Loucy (cell line): ENCODE data around the gene SBK3.
"Not testable (repeated sequence)": the region's sequence is repeated elsewhere in the genome, so short reads cannot be mapped to it uniquely, and the experiment has no call there.

ENCODE experiments used
- H2AFZ ChIP-seq: fragments of 200-600 bp; sonication (generic); 2 replicates; pipeline ENCODE4 v1.6.0; 2016; ENCODE audit warnings: antibody characterized with exemption, mild to moderate bottlenecking, low read length, moderate library complexity
- H3F3A ChIP-seq: fragments of 200-600 bp; 2 replicates; pipeline ENCODE4 v1.6.0; 2016; ENCODE audit warnings: antibody characterized with exemption, low read depth, mild to moderate bottlenecking
- H3K27me3 ChIP-seq: fragments of 200-600 bp; sonication (generic); 2 replicates; pipeline ENCODE4 v1.6.1; 2014; ENCODE audit warnings: low read length, mild to moderate bottlenecking; ENCODE audit not compliant: insufficient read depth, poor library complexity, severe bottlenecking
- H3K36me3 ChIP-seq: fragments of 200-600 bp; sonication (generic); 2 replicates; pipeline ENCODE4 v1.6.1; 2016; ENCODE audit warnings: low read length; ENCODE audit not compliant: insufficient read depth
- H3K4me1 ChIP-seq: fragments of 200-600 bp; sonication (generic); 2 replicates; pipeline ENCODE4 v1.5.1; 2014; ENCODE audit warnings: low read length, mild to moderate bottlenecking; ENCODE audit not compliant: insufficient read depth, poor library complexity, severe bottlenecking
- H3K4me2 ChIP-seq: fragments of 200-600 bp; sonication (generic); 2 replicates; pipeline ENCODE4 v1.6.0; 2014; ENCODE audit warnings: antibody characterized with exemption, low read length, low read depth, mild to moderate bottlenecking; ENCODE audit not compliant: poor library complexity, severe bottlenecking
- H3K4me3 ChIP-seq: fragments of 200-600 bp; sonication (generic); 2 replicates; pipeline ENCODE4 v1.5.1; 2014; ENCODE audit warnings: low read length, mild to moderate bottlenecking, mixed read lengths; ENCODE audit not compliant: poor library complexity, severe bottlenecking
- H3K79me2 ChIP-seq: fragments of 200-600 bp; sonication (generic); 2 replicates; pipeline ENCODE4 v1.6.1; 2014; ENCODE audit warnings: low read length; ENCODE audit not compliant: insufficient read depth
- H3K9ac ChIP-seq: fragments of 200-600 bp; sonication (generic); 2 replicates; pipeline ENCODE4 v1.6.0; 2014; ENCODE audit warnings: mild to moderate bottlenecking, low read depth, low read length, moderate library complexity; ENCODE audit not compliant: poor library complexity, severe bottlenecking
- H3K9me2 ChIP-seq: fragments of 200-600 bp; sonication (generic); replicated peaks from 2 replicates; pipeline ENCODE4 v1.6.1; 2016; ENCODE audit warnings: low read depth, low read length, mixed read lengths
- H3K9me3 ChIP-seq: fragments of 200-600 bp; sonication (generic); 2 replicates; pipeline ENCODE4 v1.6.1; 2014; ENCODE audit warnings: mild to moderate bottlenecking, antibody characterized with exemption, low read length, low read depth; ENCODE audit not compliant: insufficient read depth
- H4K20me1 ChIP-seq: fragments of 200-600 bp; sonication (generic); 2 replicates; pipeline ENCODE4 v1.6.0; 2014; ENCODE audit warnings: antibody characterized with exemption, low read length, mild to moderate bottlenecking; ENCODE audit not compliant: insufficient read depth, poor library complexity, severe bottlenecking
- CTCF ChIP-seq: fragments of 200-600 bp; sonication (generic); conservative IDR thresholded peaks from 2 replicates; pipeline ENCODE4 v1.5.1; 2014; ENCODE audit warnings: mild to moderate bottlenecking, antibody characterized with exemption, low read length
- EZH2phosphoT487 ChIP-seq: fragments of 200-600 bp; IDR thresholded peaks from 2 replicates; pipeline ENCODE4 v1.6.1; 2018; ENCODE audit warnings: antibody characterized with exemption, mild to moderate bottlenecking, moderate library complexity, borderline replicate concordance

SBK3 gene

DNA sequence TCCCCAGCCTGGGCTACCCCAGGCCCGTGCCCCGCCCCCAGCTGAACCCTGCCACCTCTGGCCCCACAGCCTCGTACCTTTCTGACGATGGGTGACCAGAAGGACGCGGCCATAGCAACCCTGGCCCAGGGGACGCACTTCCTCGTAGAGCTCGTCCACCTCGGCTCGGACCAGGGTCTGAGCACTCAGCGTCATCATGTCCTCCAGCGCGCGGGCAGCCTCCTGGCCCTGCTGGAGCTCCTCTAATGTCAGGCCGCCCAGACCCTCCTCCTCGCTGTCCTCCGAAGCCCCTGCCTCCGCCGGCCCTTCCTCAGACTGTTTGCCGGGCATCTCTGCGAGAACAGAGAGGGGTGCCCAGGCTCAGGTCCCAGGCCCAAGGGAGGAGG, 9.4 kb downstream of the SBK3 start:
- Histone ChIP-seq H3K79me2 (no peaks in the 10 kb centered on the region), H3K27me3 (no peaks in the 10 kb centered on the region), H4K20me1 (no peaks in the 10 kb centered on the region), H3K4me1 (no peaks in the 10 kb centered on the region), H3K4me2 (no peak overlapping the region), H3F3A (no peaks in the 10 kb centered on the region), H3K36me3 (no peaks in the 10 kb centered on the region), H3K9me2 (no peaks in the 10 kb centered on the region), H2AFZ (no peak overlapping the region), H3K4me3 (no peak overlapping the region), H3K9ac (no peak overlapping the region), H3K9me3 (no peaks in the 10 kb centered on the region)
- TF ChIP-seq CTCF (no peak), EZH2phosphoT487 (no peak)

GRCh38 chr19:55535173-55535964, 10.0 kb downstream of the SBK3 start:
- Histone ChIP-seq H3K27me3 (no peaks in the 10 kb centered on the region), H2AFZ (no peak overlapping the region), H3K36me3 (no peaks in the 10 kb centered on the region), H3K9me2 (no peaks in the 10 kb centered on the region), H3K79me2 (no peaks in the 10 kb centered on the region), H3K9ac (no peak overlapping the region), H4K20me1 (no peaks in the 10 kb centered on the region), H3K9me3 (no peaks in the 10 kb centered on the region), H3K4me3 (no peak overlapping the region), H3F3A (no peaks in the 10 kb centered on the region), H3K4me1 (no peaks in the 10 kb centered on the region), H3K4me2 (no peak overlapping the region)
- TF ChIP-seq EZH2phosphoT487 (no peak), CTCF (no peak)

- H2AFZ ChIP-seq: not testable (repeated sequence)
Observed at GRCh38 chr19:55534280-55534679, 11.1 kb downstream of the SBK3 start.

GRCh38 chr19:55530996-55531395, 14.3 kb downstream of the SBK3 start:
- H3K9me3 ChIP-seq: no peaks in the 10 kb centered on the region
- H3K9me2 ChIP-seq: no peaks in the 10 kb centered on the region
- H3F3A ChIP-seq: no peaks in the 10 kb centered on the region
- TF ChIP-seq EZH2phosphoT487: no peak
- TF ChIP-seq CTCF: no peak
- no peak overlapping the region for H2AFZ ChIP-seq
- H4K20me1 ChIP-seq: no peaks in the 10 kb centered on the region
- no peak overlapping the region for H3K9ac ChIP-seq
- no peaks in the 10 kb centered on the region for H3K36me3 ChIP-seq
- H3K4me2 ChIP-seq: no peak overlapping the region
- H3K4me1 ChIP-seq: no peaks in the 10 kb centered on the region
- H3K27me3 ChIP-seq: no peaks in the 10 kb centered on the region
- no peaks in the 10 kb centered on the region for H3K79me2 ChIP-seq
- no peak overlapping the region for H3K4me3 ChIP-seq

More at GRCh38 chr19:55534280-55534679, 11.1 kb downstream of the SBK3 start:
- not testable (repeated sequence) for H3K9ac ChIP-seq, H3K36me3 ChIP-seq, H3K9me3 ChIP-seq, H3K4me2 ChIP-seq, H3K9me2 ChIP-seq, H3K79me2 ChIP-seq, H3K27me3 ChIP-seq, H3K4me3 ChIP-seq, H3F3A ChIP-seq, H4K20me1 ChIP-seq, H3K4me1 ChIP-seq
